ENCODE measurements around the gene ZCCHC14. TPM values are rescaled to one million over a fixed set of nuclear protein-coding genes. Genes with fewer than 3 reads are reported as not detected.

The ZCCHC14 gene
- total and polyA plus RNA-seq, 2 of the 13 experiments (the other 11 are each of a cell fraction or from before 2014, with no cell fraction given): 12.4 to 12.5 TPM

- TF ChIP-seq SNAPC4 (CRISPR knock-in tag; IDR thresholded peaks at IDR 0.05): peak; percentile 99
- TF ChIP-seq ZBTB7A (CRISPR knock-in tag; IDR thresholded peaks at IDR 0.05): 0 out of 2 replicates have a peak, but pooled peaks have one; percentile 10
- TF ChIP-seq ZBTB42 (CRISPR knock-in tag; IDR thresholded peaks at IDR 0.05): no peak
- TF ChIP-seq MAFF (IDR thresholded peaks at IDR 0.05; ENCODE audit: low read depth, low read length): no peak
- no peak for TF ChIP-seq TCF12 (IDR thresholded peaks at IDR 0.05)
- no peak for TF ChIP-seq TCF12 (CRISPR knock-in tag; IDR thresholded peaks at IDR 0.05)
- TF ChIP-seq CENPBD1 (CRISPR knock-in tag; IDR thresholded peaks at IDR 0.05; ENCODE audit: borderline replicate concordance, low read depth): no peak
- TF ChIP-seq CBX1 (IDR thresholded peaks at IDR 0.05; ENCODE audit: low read depth): no peak
- TF ChIP-seq TARDBP (CRISPR knock-in tag; IDR thresholded peaks at IDR 0.05): no peak
- TF ChIP-seq ZNF280D (CRISPR knock-in tag; IDR thresholded peaks at IDR 0.05): 0 out of 2 replicates have a peak, but pooled peaks have one; percentile 49
- TF ChIP-seq NR2C2 (CRISPR knock-in tag; IDR thresholded peaks at IDR 0.05; ENCODE audit: borderline replicate concordance): no peak; the same call in 1 of the 2 replicates
- TF ChIP-seq ZNF296 (CRISPR knock-in tag; conservative IDR thresholded peaks at IDR 0.05): no peak
- TF ChIP-seq, protein P1, sequence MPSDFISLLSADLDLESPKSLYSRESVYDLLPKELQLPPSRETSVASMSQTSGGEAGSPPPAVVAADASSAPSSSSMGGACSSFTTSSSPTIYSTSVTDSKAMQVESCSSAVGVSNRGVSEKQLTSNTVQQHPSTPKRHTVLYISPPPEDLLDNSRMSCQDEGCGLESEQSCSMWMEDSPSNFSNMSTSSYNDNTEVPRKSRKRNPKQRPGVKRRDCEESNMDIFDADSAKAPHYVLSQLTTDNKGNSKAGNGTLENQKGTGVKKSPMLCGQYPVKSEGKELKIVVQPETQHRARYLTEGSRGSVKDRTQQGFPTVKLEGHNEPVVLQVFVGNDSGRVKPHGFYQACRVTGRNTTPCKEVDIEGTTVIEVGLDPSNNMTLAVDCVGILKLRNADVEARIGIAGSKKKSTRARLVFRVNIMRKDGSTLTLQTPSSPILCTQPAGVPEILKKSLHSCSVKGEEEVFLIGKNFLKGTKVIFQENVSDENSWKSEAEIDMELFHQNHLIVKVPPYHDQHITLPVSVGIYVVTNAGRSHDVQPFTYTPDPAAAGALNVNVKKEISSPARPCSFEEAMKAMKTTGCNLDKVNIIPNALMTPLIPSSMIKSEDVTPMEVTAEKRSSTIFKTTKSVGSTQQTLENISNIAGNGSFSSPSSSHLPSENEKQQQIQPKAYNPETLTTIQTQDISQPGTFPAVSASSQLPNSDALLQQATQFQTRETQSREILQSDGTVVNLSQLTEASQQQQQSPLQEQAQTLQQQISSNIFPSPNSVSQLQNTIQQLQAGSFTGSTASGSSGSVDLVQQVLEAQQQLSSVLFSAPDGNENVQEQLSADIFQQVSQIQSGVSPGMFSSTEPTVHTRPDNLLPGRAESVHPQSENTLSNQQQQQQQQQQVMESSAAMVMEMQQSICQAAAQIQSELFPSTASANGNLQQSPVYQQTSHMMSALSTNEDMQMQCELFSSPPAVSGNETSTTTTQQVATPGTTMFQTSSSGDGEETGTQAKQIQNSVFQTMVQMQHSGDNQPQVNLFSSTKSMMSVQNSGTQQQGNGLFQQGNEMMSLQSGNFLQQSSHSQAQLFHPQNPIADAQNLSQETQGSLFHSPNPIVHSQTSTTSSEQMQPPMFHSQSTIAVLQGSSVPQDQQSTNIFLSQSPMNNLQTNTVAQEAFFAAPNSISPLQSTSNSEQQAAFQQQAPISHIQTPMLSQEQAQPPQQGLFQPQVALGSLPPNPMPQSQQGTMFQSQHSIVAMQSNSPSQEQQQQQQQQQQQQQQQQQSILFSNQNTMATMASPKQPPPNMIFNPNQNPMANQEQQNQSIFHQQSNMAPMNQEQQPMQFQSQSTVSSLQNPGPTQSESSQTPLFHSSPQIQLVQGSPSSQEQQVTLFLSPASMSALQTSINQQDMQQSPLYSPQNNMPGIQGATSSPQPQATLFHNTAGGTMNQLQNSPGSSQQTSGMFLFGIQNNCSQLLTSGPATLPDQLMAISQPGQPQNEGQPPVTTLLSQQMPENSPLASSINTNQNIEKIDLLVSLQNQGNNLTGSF (CRISPR knock-in tag; IDR thresholded peaks at IDR 0.05): no peak
These were observed 43.3 kb upstream of the ZCCHC14 start (continued) for GRCh38 chr16:87535855-87536794.

Data from HepG2 (cell line).